LNCaP clone FGC (cell line): ENCODE results near the gene ARPC5.

Experiments used
- DNase-seq: peaks from one replicate; pipeline ENCODE4 v3.0.0-alpha.2; 2011; ENCODE audit warnings: low read depth
- H3K4me3 ChIP-seq: 2 replicates; pipeline ENCODE4 v1.5.1; 2011; ENCODE audit warnings: mild to moderate bottlenecking, low read depth, low read length, control low read depth
- TF ChIP-seq, protein P1 (sequence below): IDR thresholded peaks from 2 replicates; pipeline ENCODE4 v1.5.1; 2012; ENCODE audit warnings: mild to moderate bottlenecking; ENCODE audit not compliant: control insufficient read depth, insufficient read depth; ENCODE audit errors: extremely low read depth

The ARPC5 gene

DNA sequence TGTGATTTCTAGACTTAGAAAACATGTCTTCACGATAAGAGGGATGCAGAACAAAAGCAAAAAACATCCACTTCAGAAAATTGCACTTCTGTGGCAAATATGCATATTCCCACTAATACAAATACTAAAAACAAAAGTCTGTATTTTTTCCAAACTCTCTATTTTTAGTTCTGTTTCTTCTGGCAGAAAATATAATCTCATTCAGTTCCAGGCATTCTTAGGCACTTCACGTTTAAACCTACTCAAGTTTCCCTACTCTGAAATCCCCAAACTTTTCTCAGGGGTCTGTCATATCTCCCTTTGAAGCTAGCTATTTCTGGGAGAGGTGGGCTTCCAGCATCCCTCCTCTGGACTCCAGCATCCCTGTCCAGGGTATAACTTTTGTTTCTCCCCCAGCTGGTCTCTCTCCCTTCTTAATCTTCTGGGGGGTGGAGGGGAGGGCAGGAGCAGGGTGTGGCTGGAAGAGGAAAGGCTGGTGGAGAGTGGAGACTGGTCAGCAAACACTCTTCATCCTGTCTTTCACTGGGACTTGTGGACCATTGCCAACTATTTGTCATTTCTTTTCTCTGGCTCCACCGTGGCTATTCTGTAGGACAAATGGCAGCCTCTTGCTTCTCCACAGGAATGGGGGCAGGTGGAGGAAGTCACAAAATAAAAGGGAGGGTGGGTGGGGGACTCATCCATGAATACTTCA lies 25.7 kb downstream of the ARPC5 start:
- no peak overlapping the region for H3K4me3 ChIP-seq
- TF ChIP-seq, protein P1, sequence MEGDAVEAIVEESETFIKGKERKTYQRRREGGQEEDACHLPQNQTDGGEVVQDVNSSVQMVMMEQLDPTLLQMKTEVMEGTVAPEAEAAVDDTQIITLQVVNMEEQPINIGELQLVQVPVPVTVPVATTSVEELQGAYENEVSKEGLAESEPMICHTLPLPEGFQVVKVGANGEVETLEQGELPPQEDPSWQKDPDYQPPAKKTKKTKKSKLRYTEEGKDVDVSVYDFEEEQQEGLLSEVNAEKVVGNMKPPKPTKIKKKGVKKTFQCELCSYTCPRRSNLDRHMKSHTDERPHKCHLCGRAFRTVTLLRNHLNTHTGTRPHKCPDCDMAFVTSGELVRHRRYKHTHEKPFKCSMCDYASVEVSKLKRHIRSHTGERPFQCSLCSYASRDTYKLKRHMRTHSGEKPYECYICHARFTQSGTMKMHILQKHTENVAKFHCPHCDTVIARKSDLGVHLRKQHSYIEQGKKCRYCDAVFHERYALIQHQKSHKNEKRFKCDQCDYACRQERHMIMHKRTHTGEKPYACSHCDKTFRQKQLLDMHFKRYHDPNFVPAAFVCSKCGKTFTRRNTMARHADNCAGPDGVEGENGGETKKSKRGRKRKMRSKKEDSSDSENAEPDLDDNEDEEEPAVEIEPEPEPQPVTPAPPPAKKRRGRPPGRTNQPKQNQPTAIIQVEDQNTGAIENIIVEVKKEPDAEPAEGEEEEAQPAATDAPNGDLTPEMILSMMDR, result no peak
- DNase-seq, result no peak

DNA sequence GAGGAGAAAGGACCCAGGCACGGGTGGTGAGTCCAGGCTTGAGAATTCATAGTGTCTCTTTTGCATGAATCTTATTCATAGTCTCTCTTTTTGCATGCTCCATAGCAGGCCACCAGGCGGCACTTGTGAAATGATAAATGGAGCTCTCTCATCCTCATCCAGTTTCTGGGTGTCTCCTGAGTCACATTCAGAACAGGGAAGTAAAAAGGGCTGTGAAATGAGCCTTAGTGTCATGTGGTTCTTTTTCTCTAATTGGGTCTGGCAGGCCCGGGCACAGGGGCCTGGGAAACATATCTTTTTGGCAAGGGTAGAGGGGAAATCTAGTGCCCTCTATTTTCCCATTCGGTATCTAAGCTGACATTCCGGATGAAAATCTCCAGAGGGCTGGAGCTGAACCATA lies 26.3 kb downstream of the ARPC5 start:
- DNase-seq, result no peak
- no peak overlapping the region for H3K4me3 ChIP-seq
- TF ChIP-seq, protein P1, result peak; percentile 42

DNA sequence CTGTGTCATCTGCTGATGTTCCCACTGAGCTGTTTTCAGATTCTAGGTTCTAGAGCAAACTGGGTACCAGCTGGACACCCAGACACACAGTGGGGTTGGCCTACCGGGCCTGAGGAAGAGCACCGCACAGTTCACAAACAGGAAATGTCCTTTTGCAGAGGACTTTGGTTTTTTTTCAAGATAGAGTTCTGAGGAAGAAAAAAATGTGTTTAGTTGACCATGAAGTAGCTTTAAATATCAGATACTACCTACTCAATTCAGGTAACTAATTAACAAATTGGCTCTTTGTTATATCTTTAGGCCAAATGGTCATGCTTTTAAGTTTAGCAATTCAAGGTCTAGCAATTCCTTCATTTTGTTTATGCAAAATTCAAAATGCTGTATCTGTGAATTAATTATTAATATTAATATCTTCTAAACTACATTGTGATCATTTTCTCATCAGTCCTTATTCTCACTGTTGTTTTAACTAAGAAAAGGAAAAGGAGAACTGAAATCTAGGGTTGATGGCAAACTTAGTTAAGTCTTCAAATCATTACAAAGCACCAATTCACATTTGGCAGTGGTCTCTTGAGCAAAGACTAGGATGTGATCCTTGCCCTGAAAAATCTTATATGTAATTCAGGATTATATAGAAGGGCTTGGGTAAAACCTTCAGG lies 28.1 kb downstream of the ARPC5 start:
- H3K4me3 ChIP-seq, result no peak overlapping the region
- no peak for DNase-seq
- TF ChIP-seq, protein P1, result no peak

DNA sequence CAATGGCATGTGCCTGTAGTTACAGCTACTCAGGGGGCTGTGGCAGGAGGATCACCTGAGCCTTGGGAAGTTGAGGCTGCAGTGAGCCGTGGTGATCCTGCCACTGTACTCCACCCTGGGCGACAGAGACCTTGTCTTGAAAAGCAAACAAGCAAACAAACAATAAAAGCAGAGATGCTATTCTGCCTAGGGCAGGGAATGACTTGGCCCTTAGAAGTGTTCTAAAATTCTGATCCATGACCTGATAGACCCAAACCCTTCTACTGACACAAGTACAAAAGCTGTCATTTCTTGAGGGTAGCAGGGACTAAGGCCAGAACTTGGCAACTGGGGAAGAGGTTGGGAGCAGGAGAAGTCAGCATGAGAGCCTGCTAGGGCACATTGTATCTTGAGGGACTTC lies 29.7 kb downstream of the ARPC5 start:
- TF ChIP-seq, protein P1, result no peak
- H3K4me3 ChIP-seq, result no peak overlapping the region
- no peak for DNase-seq

DNA sequence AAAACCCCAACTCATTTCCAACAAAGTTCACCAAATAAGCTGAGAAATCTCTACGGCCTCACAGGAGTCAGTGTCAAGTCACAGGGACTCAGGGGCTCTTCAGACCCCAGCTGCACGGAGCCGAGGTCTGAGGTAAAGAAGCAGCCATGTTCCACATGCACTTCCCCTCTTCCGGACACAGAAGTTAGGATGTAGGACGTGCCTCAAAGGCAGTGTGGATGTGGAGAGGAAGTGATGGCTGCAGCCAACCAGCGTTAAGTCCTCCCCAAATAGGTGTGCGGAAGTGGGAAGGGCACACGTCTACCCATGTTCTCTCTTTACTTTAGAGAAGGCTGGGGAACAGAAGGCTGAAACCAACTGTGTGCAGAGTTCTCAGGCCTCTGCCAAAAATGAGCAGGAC lies 30.8 kb downstream of the ARPC5 start:
- no peak overlapping the region for H3K4me3 ChIP-seq
- no peak for DNase-seq
- TF ChIP-seq, protein P1, result no peak

DNA sequence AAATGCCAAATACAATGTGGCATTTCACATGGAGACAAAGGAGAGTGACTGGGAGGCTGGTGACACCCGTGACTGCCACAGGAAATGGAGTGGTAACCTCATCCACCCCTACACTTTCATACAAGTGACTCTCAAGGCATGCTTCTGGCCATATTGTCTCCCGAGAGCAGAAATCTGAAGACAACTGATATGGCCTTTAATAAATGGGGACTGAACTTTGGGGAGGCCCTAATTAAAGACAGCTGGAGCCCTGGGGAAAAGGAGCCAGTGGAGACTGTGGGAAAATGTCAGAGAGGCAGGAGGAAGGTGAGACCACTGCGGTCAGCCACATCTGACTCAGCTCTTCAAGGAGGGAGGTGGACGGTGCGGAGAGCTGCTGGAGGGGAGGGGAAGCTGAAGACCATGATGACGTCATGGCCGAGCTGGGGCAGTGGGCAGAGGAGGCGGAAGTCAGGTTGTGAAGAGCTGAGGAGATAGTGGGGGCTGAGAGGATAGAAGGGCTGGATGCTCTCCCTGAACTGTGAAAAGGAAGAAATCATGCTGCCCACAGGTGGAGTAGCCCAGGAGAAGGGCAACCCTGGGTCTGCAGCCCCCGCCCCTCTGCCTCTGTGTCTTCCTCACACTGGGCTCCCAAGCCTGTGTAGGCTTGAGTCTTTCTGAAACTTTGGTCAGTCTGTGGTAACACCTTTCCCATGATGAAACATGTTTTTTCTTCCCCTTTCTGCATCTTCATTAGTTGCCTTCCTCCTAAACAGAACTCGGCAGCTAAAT lies 31.4 kb downstream of the ARPC5 start:
- TF ChIP-seq, protein P1, result no peak
- H3K4me3 ChIP-seq, result no peak overlapping the region
- no peak for DNase-seq
